UCSD-AML1 (cell line): Measurements from ENCODE around the gene MAP3K19.
"Not testable (repeated sequence)": the region's sequence is repeated elsewhere in the genome, so short reads cannot be mapped to it uniquely, and the experiment has no call there.

Experiments
- DNase-seq: peaks from one replicate; lab custom pipeline; 2025; ENCODE audit not compliant: unreplicated experiment; lab: John Stamatoyannopoulos, UW

MAP3K19 gene

DNA sequence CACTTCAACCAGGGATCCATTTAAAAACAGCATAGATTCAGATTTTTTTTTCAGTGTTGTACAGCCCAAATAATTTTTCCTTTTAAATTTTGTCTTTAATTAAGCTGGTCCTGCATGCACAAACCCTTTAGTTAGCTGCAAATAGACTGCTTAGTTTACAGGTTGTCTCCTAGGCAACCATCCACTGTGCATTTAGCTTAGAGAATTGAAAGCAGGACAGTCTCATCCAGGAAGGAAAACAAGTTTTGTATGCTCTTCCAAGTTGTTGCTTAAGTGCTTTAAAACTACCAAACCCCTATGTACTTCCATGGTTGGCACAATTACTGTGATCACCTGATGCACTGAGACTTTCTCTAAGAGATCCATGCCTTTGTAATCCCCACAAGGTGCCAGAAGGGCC is at the start of gene MAP3K19:
Gene MAP3K19 (minus strand): TSS at position 148 of the 400 bp plus-strand sequence. CDS start 22,800 bp downstream, outside the sequence.
- no peak for DNase-seq

DNA sequence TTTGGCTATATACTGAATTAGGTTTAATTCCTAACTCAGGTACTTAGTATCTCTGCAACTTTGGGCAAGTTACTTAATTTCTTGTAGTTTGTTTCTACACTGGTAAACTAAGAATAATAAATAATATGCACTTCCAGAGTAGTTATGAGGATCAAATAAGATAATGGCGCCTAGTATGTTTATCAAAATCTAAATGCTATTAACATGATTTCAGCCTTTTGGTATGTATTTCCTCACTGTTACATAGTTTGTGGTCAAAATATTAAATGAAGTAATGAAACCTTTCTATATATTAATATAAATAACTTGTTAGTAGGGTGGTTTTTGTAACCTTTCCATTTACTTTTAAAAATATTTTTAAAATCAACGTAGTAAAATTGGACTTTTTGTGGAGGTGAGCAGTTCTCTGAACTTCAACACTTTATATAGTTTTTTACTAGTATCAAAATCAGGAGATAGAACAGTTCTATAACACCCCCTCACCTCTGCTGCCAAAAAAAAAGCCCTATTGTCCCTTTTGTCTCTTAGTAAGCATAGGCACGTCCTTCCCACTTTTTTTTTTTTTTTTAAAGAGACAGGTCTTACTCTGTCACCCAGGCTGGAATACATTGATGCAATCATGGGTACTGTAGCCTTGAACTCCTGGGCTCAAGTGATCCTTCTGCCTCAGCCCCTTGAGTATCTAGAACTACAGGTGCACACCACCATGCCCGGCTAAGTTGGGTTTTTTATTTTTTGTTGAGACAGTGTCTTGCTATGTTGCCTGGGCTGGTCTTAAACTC is 49.6 kb upstream of the MAP3K19 start:
- DNase-seq, result no peak

- no peak for DNase-seq
These were observed 48.3 kb upstream of the MAP3K19 start for GRCh38 chr2:135095591-135095990.

DNA sequence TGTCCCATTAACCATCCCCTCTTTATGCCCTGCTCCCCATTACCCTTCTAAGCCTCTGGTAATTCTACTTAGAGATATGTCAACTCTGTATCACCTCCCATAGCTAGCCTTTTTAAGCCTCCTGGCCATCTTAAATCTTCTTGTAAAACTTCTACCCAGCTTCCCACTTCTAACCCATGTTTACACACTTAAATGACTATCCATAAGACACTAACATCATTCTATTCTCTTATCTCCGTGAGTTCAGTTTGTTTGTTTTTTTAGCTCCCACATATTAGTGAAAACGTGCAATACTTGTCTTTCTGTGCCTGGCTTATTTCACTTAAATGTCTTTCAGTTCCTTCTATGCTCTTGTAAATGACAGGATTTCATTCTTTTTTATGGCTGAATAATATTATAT is 47.3 kb upstream of the MAP3K19 start:
- no peak for DNase-seq

GRCh38 chr2:135093670-135094330 is 46.6 kb upstream of the MAP3K19 start:
- no peak for DNase-seq

GRCh38 chr2:135093193-135093592 is 45.9 kb upstream of the MAP3K19 start:
- DNase-seq, result no peak

DNA sequence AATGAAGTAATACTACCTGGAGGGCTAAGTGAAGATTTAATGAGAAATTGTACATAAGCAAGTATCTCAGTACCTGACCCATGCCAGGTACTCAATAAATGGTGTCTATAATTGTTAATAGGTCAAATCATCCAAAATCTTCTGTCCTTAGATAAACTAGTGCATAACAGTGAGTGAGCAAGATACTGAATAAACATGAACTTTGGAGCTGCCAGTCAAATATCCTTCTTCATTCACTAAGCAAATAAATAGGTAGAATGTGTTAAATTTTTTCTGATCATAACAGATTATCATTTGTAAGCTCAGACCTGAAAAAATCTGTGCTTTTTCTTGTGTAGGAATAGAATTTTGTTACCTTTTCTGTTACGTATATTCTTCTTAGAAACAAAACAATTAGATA is 44.4 kb upstream of the MAP3K19 start:
- DNase-seq, result no peak

DNA sequence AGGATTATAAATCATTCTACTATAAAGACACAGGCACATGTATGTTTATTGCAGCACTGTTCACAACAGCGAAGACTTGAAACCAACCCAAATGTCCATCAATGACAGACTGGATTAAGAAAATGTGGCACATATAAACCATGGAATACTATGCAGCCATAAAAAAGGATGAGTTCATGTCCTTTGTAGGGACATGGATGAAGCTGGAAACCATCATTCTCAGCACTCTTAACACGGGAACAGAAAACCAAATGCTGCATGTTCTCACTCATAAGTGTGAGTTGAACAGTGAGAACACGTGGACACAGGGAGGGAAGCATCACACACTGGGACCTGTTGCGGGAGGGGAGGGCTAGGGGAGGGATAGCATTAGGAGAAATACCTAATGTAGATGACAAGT is 42.4 kb upstream of the MAP3K19 start:
- not testable (repeated sequence) for DNase-seq

DNA sequence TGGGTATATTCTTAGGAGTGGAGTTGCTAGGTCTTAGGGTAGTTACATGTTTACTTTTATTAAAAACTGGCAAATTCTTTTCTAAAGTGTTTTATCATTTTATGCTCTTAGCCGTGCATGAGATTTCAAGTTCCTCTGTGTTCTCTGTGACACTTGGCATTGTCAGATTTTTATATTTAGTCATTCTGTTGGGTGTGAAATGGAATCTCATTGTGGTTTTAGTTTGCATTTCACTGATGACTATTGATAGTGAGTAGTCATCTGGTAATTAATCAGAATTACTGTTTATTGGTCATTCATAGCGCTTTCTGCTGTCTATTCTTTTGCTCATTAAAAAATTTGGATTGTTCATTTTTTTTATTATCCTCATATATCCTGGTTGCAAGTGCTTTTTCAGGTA is 39.0 kb upstream of the MAP3K19 start:
- no peak for DNase-seq

- DNase-seq, result no peak
These were observed 31.2 kb upstream of the MAP3K19 start for GRCh38 chr2:135078417-135078816.

- no peak for DNase-seq
These were observed 29.3 kb upstream of the MAP3K19 start for GRCh38 chr2:135076556-135076955.

DNA sequence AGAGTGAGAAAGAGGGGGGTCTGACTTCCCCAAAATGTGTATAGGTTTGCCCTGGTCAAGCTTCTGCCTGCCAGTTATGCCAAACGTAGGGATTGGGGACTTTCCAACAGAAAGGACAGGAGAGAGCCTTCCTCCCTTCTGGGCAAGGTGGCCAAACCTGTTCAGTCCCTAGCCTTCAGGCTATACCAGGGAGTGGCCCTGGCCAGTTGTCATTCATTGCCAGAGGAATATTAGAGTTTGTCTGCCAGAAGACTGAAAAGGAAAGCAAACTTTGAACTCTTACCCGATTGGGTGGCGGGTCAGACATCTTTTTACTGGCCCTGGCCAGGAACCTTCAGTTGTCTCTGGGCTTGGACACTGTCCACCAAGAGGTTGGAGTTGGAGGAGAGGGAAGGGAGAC is 27.0 kb upstream of the MAP3K19 start:
- DNase-seq, result no peak

GRCh38 chr2:135072125-135072997 is 25.1 kb upstream of the MAP3K19 start:
- no peak for DNase-seq

GRCh38 chr2:135066710-135067109 is 19.5 kb upstream of the MAP3K19 start:
- DNase-seq, result no peak

- no peak for DNase-seq
These were observed 16.9 kb upstream of the MAP3K19 start for GRCh38 chr2:135064149-135064548.

DNA sequence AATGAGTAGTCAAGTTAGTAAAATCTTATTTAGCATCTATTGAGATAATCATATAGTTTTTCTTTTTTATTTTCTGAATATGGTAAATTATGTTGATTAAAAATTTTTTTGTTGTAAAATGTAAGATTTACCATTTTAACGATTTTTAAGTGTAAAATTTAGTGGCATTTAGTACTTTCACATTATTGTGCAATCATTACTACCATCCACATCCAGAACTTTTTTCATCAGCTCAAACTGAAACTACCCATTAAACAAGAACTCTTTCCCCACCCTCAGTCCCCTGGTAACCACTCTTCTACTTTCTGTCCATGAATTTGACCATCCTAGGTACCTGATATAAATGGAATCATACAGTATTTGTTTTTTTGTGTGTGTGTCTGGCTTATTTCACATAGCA is 16.0 kb upstream of the MAP3K19 start:
- DNase-seq, result no peak

GRCh38 chr2:135059577-135059976 is 12.3 kb upstream of the MAP3K19 start:
- DNase-seq, result no peak

DNA sequence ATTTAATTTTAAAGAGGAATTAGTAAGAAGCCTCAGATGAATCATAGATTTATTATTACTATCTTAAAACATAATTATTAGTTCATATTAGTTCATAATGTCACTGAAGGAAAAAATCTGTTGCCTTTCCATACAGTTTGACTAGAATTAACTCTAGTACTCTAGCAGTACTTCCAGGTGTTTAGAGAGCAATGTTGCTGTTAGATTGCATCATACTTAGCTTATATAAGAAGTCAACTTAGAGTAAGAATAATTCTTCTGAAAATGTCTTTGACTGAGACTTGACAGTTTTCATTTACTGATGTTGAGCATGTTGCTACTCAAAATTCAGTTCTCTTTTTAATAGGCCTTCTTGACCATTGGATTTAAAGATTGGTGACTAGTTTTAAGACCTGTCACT is 9.5 kb upstream of the MAP3K19 start:
- no peak for DNase-seq

- DNase-seq, result no peak
These were observed 8.0 kb upstream of the MAP3K19 start for GRCh38 chr2:135055182-135055786.

DNA sequence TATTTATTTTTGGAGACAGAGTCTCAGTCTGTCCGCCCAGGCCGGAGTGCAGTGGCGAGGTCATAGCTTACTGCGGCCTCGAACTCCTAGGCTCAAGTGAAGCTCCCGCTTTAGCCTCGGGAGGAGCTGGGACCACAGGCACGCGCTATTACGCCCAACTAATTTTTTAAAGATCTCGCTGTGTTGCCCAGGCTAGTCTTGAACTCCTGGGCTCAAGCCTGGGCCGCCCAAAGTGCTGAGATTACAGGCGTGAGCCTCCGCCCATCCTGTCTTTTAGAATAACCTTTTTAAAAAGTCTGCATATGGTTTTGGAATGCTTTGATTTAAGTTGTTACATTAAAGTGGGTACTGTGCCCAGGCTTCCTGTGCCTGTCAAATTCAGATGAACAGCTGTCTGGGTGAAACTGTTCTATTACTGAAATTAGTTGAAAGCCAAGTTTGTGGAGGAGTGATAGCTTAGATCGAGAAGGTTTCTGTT is 5.8 kb upstream of the MAP3K19 start:
- no peak for DNase-seq
